Neuronal stem cell (in vitro differentiated cells): ENCODE results near the gene HOXA1.
A peak's percentile ranks its signal among the peaks of the same experiment; 100 is the strongest.

ENCODE experiments used
- DNase-seq: peaks from one replicate; pipeline ENCODE4 v3.0.0-alpha.2; 2013; ENCODE audit warnings: low spot score
- H2AFZ ChIP-seq: one replicate; pipeline ENCODE4 v1.6.1; 2013; ENCODE audit warnings: mild to moderate bottlenecking, low read length, inconsistent platforms
- H2AK5ac ChIP-seq: 2 replicates; pipeline ENCODE4 v1.6.1; 2013; ENCODE audit warnings: low read depth, mild to moderate bottlenecking, inconsistent platforms, low read length, moderate library complexity, mixed read lengths
- H2BK120ac ChIP-seq: 2 replicates; pipeline ENCODE4 v1.6.1; 2013; ENCODE audit warnings: low read depth, mild to moderate bottlenecking, inconsistent platforms, low read length, moderate library complexity, mixed read lengths
- H2BK12ac ChIP-seq: one replicate; pipeline ENCODE4 v1.6.1; 2013; ENCODE audit warnings: low read length, inconsistent platforms
- H2BK15ac ChIP-seq: 2 replicates; pipeline ENCODE4 v1.6.1; 2013; ENCODE audit warnings: mild to moderate bottlenecking, low read length, inconsistent platforms, mixed read lengths
- H2BK5ac ChIP-seq: one replicate; pipeline ENCODE4 v1.6.1; 2013; ENCODE audit warnings: inconsistent platforms, mild to moderate bottlenecking, low read length, moderate library complexity
- H3K14ac ChIP-seq: one replicate; pipeline ENCODE4 v1.6.1; 2013; ENCODE audit warnings: low read length, inconsistent platforms
- H3K18ac ChIP-seq: 2 replicates; pipeline ENCODE4 v1.6.1; 2013; ENCODE audit warnings: low read length, inconsistent platforms
- H3K23ac ChIP-seq: 2 replicates; pipeline ENCODE4 v1.6.1; 2013; ENCODE audit warnings: low read depth, mild to moderate bottlenecking, mixed read lengths, low read length, inconsistent platforms; ENCODE audit not compliant: poor library complexity
- H3K27ac ChIP-seq: replicated peaks from 3 replicates; pipeline ENCODE4 v1.5.1; 2013; ENCODE audit warnings: low read length, inconsistent platforms
- H3K27me3 ChIP-seq, 3 experiments: 2 replicates each; pipeline ENCODE4 v1.6.1; 2013; ENCODE audit warnings: low read length in 3 of 3, mild to moderate bottlenecking in 2 of 3, inconsistent platforms in 1 of 3, low read depth in 1 of 3, mixed read lengths in 1 of 3, moderate library complexity in 1 of 3; ENCODE audit not compliant: control insufficient read depth in 3 of 3, insufficient read depth in 3 of 3
- H3K36me3 ChIP-seq, 2 donors: replicated peaks in 1 of 2; 2 replicates each; pipeline ENCODE4 v1.6.1; 2013; ENCODE audit warnings: low read length in 2 of 2; ENCODE audit not compliant: control insufficient read depth in 2 of 2, insufficient read depth in 2 of 2
- H3K4ac ChIP-seq: 2 replicates; pipeline ENCODE4 v1.6.1; 2013; ENCODE audit warnings: inconsistent platforms, mild to moderate bottlenecking, low read length, moderate library complexity
- H3K4me1 ChIP-seq, 2 donors: 1 replicate in 1 of 2; 2 replicates in 1 of 2; pipeline ENCODE4 v1.6.1; 2013; ENCODE audit warnings: low read length in 2 of 2, low read depth in 1 of 2; ENCODE audit not compliant: control insufficient read depth in 2 of 2, insufficient read depth in 1 of 2
- H3K4me2 ChIP-seq: one replicate; pipeline ENCODE4 v1.6.1; 2013; ENCODE audit warnings: mild to moderate bottlenecking, low read length, inconsistent platforms; ENCODE audit not compliant: insufficient read depth, poor library complexity, severe bottlenecking
- H3K4me3 ChIP-seq, 2 donors: 2 replicates each; pipeline ENCODE4 v1.5.1; 2013; ENCODE audit warnings: low read length in 2 of 2, mild to moderate bottlenecking in 2 of 2, inconsistent platforms in 1 of 2, moderate library complexity in 1 of 2
- H3K79me1 ChIP-seq: one replicate; pipeline ENCODE4 v1.6.1; 2013; ENCODE audit warnings: low read depth, mild to moderate bottlenecking, inconsistent platforms, low read length, moderate library complexity
- H3K9ac ChIP-seq: one replicate; pipeline ENCODE4 v1.6.1; 2013; ENCODE audit warnings: mild to moderate bottlenecking, low read depth, low read length, inconsistent platforms; ENCODE audit not compliant: poor library complexity
- H3K9me3 ChIP-seq, 2 donors: replicated peaks in 1 of 2; 2 replicates each; pipeline versions ENCODE3 to v1.6.1; 2013; ENCODE audit warnings: low read length in 2 of 2, mild to moderate bottlenecking in 2 of 2, inconsistent platforms in 1 of 2, low read depth in 1 of 2, mixed read lengths in 1 of 2, moderate library complexity in 1 of 2; ENCODE audit not compliant: control insufficient read depth in 2 of 2, insufficient read depth in 1 of 2
- H4K8ac ChIP-seq: one replicate; pipeline ENCODE4 v1.6.1; 2013; ENCODE audit warnings: low read depth, mild to moderate bottlenecking, inconsistent platforms, low read length, moderate library complexity
- H4K91ac ChIP-seq: one replicate; pipeline ENCODE4 v1.6.1; 2013; ENCODE audit warnings: low read length, low read depth, mild to moderate bottlenecking, inconsistent platforms; ENCODE audit not compliant: poor library complexity
- WGBS, 2 donors: extraction: QIAGEN DNeasy Blood & Tissue Kit; methylation state at CpG; one replicate each; pipeline ENCODE4 v1.1.7; 2013; ENCODE audit warnings: missing lambda C conversion rate in 2 of 2, mixed read lengths in 1 of 2; ENCODE audit not compliant: insufficient read length in 2 of 2, insufficient replicate concordance in 1 of 2; ENCODE audit errors: extremely low coverage in 2 of 2; 5-methylcytosine and 5-hydroxymethylcytosine counted together

HOXA1 gene

DNA sequence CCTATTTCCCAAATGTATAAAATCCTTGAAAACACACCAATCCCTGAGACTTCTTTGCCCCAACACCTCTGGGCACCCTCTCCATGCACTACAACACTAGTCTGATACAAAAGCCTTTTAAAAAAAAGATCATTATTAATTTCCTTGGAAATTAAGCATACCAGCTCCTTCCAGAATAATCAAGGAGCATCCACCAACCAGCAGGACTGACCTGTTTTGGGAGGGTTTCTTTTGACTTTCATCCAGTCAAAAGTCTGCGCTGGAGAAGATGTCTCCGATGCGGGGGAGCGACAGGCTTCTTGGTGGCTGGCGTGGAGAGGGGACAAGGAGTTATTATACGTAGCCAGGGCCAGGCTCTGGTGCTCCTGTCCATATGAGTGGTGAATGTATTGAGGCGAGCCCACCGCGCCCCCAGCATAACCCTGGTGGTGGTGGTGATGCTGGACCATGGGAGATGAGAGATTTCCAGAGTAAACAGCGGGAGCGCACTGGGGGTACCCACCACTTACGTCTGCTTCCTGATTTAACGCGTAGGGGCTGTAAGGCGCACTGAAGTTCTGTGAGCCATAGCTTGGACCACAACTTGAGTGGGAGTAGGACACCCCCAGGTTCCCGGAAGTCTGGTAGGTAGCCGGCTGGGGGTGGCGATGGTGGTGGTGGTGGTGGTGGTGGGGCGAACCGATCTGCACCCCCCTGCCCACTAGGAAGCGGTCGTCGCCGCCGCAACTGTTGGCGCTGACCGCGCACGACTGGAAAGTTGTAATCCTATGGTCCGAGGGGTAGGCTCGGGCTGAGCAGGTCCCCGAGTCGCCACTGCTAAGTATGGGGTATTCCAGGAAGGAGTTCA, 527 bp downstream of the HOXA1 start:
- no peak overlapping the region for H4K8ac ChIP-seq
- no peak overlapping the region for H3K18ac ChIP-seq
- H3K36me3 ChIP-seq: no peaks in the 10 kb centered on the region
- no CpG with 5 or more reads among the region's 33 CpGs for WGBS, 2 donors
- H3K27ac ChIP-seq: no peak overlapping the region
- H3K79me1 ChIP-seq: no peaks in the 10 kb centered on the region
- no peak overlapping the region for H4K91ac ChIP-seq
- no peak overlapping the region for H3K4ac ChIP-seq
- peaks cover 41 to 99% (median 94%) of the 10 kb centered on the region in 3 experiments for H3K27me3 ChIP-seq
- H2BK120ac ChIP-seq: no peak overlapping the region
- no peak overlapping the region for H3K9ac ChIP-seq
- H3K4me2 ChIP-seq: no peak overlapping the region
- H2AFZ ChIP-seq: peak overlapping the region; percentile 90
- H3K23ac ChIP-seq: no peak overlapping the region
- no peak overlapping the region for H2BK12ac ChIP-seq
- H3K4me1 ChIP-seq: no peaks in the 10 kb centered on the region
- H2AK5ac ChIP-seq: no peak overlapping the region
- no peak overlapping the region for H3K4me3 ChIP-seq
- no peak overlapping the region for H2BK15ac ChIP-seq
- H3K14ac ChIP-seq: no peak overlapping the region
- peak; percentile 14 for DNase-seq
- H3K9me3 ChIP-seq: peaks cover 0 to 3% of the 10 kb centered on the region in 2 donors
- H2BK5ac ChIP-seq: no peak overlapping the region

DNA sequence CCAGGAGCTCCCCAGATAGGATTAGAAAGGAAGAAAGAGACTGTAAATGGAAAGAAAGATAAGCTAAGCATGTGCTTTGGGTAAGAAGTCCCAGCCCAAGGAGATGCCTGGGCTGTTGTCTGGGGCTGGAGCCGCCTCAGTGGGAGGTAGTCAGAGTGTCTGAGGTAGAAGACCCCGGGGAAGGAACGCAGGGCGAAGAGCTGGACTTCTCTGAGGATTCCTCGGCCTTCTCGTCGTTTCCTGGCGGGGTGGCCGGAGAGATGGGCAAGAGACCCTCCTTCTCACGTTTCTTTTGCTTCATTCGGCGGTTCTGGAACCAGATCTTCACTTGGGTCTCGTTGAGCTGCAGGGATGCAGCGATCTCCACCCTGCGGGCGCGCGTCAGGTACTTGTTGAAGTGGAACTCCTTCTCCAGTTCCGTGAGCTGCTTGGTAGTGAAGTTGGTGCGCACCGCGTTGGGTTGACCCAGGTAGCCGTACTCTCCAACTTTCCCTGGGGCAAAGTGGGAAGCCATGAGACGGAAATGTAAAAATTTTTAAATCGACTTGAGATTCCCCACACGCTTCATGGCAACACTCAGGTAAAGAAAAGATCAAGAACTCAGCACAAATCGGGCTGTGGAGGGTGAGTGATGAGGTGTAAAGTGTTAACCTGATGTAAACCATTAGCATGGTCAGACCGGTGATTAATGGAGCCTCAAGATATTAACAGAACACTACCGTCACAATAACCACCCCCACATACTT, 1.3 kb downstream of the HOXA1 start:
- H2BK5ac ChIP-seq: no peak overlapping the region
- no peak overlapping the region for H2AK5ac ChIP-seq
- peaks cover 43 to 98% (median 96%) of the 10 kb centered on the region in 3 experiments for H3K27me3 ChIP-seq
- H3K23ac ChIP-seq: peak overlapping the region; percentile 3
- H3K4me2 ChIP-seq: no peak overlapping the region
- no peak overlapping the region for H3K27ac ChIP-seq
- no peak overlapping the region for H4K91ac ChIP-seq
- H2BK120ac ChIP-seq: no peak overlapping the region
- H2BK15ac ChIP-seq: no peak overlapping the region
- no peak overlapping the region for H2BK12ac ChIP-seq
- peaks cover 2 to 3% of the 10 kb centered on the region in 2 donors for H3K9me3 ChIP-seq
- no peaks in the 10 kb centered on the region for H3K79me1 ChIP-seq
- H4K8ac ChIP-seq: no peak overlapping the region
- WGBS, 2 donors: no CpG with 5 or more reads among the region's 29 CpGs
- H3K4me1 ChIP-seq: no peaks in the 10 kb centered on the region
- no peak overlapping the region for H3K9ac ChIP-seq
- no peak overlapping the region for H3K4ac ChIP-seq
- H2AFZ ChIP-seq: no peak overlapping the region
- no peak overlapping the region for H3K18ac ChIP-seq
- no peaks in the 10 kb centered on the region for H3K36me3 ChIP-seq
- H3K14ac ChIP-seq: no peak overlapping the region
- H3K4me3 ChIP-seq: no peak overlapping the region
- DNase-seq: peak; percentile 6

- Histone ChIP-seq H4K91ac (no peak overlapping the region), H3K4me2 (no peak overlapping the region), H3K79me1 (no peaks in the 10 kb centered on the region), H3K36me3 (no peaks in the 10 kb centered on the region), H2BK15ac (no peak overlapping the region), H3K9me3 (peaks cover 3 to 6% of the 10 kb centered on the region in 2 donors), H3K4me3 (no peak overlapping the region), H3K27ac (no peak overlapping the region), H3K27me3 (peaks cover 37 to 96% (median 86%) of the 10 kb centered on the region in 3 experiments), H2AFZ (no peak overlapping the region), H2AK5ac (no peak overlapping the region), H3K4me1 (no peaks in the 10 kb centered on the region), H3K4ac (no peak overlapping the region), H2BK120ac (no peak overlapping the region), H3K18ac (no peak overlapping the region), H3K9ac (no peak overlapping the region), H4K8ac (no peak overlapping the region), H2BK12ac (no peak overlapping the region), H3K14ac (no peak overlapping the region), H2BK5ac (no peak overlapping the region), H3K23ac (no peak overlapping the region)
- peak; percentile 2 for DNase-seq
- no CpG with 5 or more reads among the region's 6 CpGs for WGBS, 2 donors
Observed at GRCh38 chr7:27093184-27093895, 2.5 kb downstream of the HOXA1 start.

GRCh38 chr7:27092819-27093110, 3.0 kb downstream of the HOXA1 start:
- H3K18ac ChIP-seq: no peak overlapping the region
- H3K36me3 ChIP-seq: no peaks in the 10 kb centered on the region
- WGBS, 2 donors: no CpG with 5 or more reads among the region's 1 CpG
- no peak for DNase-seq
- no peak overlapping the region for H4K91ac ChIP-seq
- H3K4me1 ChIP-seq: no peaks in the 10 kb centered on the region
- no peak overlapping the region for H3K4ac ChIP-seq
- no peak overlapping the region for H2BK12ac ChIP-seq
- H2AFZ ChIP-seq: no peak overlapping the region
- no peak overlapping the region for H2AK5ac ChIP-seq
- no peak overlapping the region for H3K4me2 ChIP-seq
- H3K9ac ChIP-seq: no peak overlapping the region
- H2BK15ac ChIP-seq: no peak overlapping the region
- peaks cover 3 to 10% of the 10 kb centered on the region in 2 donors for H3K9me3 ChIP-seq
- H3K79me1 ChIP-seq: no peaks in the 10 kb centered on the region
- peaks cover 36 to 96% (median 83%) of the 10 kb centered on the region in 3 experiments for H3K27me3 ChIP-seq
- no peak overlapping the region for H3K23ac ChIP-seq
- no peak overlapping the region for H3K14ac ChIP-seq
- no peak overlapping the region for H2BK5ac ChIP-seq
- no peak overlapping the region for H3K27ac ChIP-seq
- H3K4me3 ChIP-seq: no peak overlapping the region
- H4K8ac ChIP-seq: no peak overlapping the region
- H2BK120ac ChIP-seq: no peak overlapping the region
